Measurements from ENCODE around the gene TUBB2B.
A peak's percentile ranks its signal among the peaks of the same experiment; 100 is the strongest.
"Not testable (repeated sequence)": the region's sequence is repeated elsewhere in the genome, so short reads cannot be mapped to it uniquely, and the experiment has no call there.

Gene TUBB2B

GRCh38 chr6:3186974-3187382 is 40.5 kb downstream of the TUBB2B start:
- DNase-seq (ENCODE audit: low read depth): no peak

GRCh38 chr6:3183066-3183465 is 44.4 kb downstream of the TUBB2B start:
- no peak for DNase-seq (ENCODE audit: low read depth)

GRCh38 chr6:3181105-3181504 is 46.3 kb downstream of the TUBB2B start:
- no peak for DNase-seq (ENCODE audit: low read depth)

DNA sequence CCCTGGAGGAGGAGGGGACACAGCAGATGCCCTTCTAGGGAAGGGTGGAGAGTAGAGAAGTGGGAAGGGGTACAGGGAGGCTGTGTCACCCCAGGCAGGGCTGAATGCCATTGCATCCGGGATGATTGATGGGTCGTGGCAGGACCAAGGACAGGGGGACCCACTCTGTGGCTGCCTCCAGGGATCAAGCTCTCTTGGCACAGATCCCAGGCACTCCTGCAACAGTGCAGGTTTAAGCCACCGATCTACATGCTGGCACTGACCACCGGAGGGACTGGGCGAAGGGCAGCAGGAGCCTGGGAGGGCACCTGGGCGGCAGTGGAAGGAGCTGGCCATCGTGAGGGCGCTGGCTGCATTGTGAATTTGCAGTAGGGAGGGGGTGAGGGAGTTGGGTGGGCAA is 47.5 kb downstream of the TUBB2B start:
- not testable (repeated sequence) for DNase-seq (ENCODE audit: low read depth)

DNA sequence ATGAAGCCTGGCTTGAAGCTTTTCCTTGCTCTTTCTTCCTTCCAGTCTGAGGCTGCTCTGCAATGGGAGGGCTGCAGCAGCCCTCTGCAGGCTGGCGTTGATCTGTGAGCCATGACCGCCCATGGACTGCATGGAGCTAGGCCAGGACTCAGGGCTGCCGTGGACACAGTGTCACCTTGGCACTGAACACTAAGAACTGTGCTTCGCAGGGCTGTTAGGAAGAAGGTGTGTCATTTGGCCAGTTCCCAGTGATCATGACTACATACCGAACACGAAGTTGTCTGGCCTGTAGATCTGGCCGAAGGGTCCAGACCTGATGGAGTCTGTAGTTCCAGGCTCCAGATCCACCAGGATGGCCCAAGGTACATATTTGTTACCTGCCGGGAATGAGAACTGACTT is 48.8 kb downstream of the TUBB2B start:
- DNase-seq (ENCODE audit: low read depth): not testable (repeated sequence)

DNA sequence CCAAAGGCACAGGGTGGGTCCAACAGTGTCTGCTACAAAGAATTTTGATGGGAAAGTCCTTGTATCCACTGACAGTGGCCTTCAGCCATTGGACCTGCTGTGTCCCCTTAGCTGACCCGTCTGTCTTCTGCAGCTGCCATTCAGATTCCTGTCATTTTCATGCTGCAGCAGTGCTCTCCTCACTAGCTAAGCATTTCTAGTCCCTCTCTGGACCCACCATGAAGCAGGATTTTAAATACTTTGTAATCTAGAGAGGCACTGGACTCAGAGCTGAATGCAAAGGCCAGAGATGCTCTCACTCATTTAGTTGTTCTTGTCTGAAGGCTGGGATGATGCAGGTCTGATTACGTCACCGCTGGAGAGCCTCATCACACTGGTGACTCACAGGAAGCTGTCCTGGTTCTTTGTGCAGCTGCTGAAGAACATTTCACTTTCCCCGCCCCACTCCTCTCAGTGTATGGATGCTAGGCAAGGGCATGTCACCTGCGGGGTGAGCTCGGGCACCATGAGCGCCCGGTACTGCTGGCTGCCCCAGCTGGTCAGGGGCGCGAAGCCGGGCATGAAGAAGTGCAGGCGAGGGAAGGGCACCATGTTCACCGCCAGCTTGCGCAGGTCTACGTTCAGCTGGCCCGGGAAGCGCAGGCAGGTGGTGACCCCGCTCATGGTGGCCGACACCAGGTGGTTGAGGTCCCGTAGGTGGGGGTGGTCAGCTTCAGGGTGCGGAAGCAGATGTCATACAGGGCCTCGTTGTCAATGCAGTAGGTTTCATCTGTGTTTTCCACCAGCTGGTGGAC is 50.7 kb downstream of the TUBB2B start:
- DNase-seq (ENCODE audit: low read depth): peak; percentile 90

- DNase-seq (ENCODE audit: low read depth): no peak
Measured at GRCh38 chr6:3175715-3176402, 51.6 kb downstream of the TUBB2B start.

Data from ELR (cell line).